Esophagus squamous epithelium (tissue), 5 donors: Measurements from ENCODE around the gene EZH2. TPM values are rescaled to one million over a fixed set of nuclear protein-coding genes. Genes with fewer than 3 reads are reported as not detected.
A peak's percentile ranks its signal among the peaks of the same experiment; 100 is the strongest.

ENCODE experiments used
- DNase-seq: peaks from one replicate; lab custom pipeline; 2025; lab: John Stamatoyannopoulos, UW
- H3K27ac ChIP-seq, 4 donors: fragments of 200-600 bp; sonication (generic); one replicate each; pipeline ENCODE4 v1.5.1; 2016 to 2019; ENCODE audit warnings: mild to moderate bottlenecking in 1 of 4
- H3K27me3 ChIP-seq, 4 donors: fragments of 200-600 bp; sonication (generic); 1 replicate in 3 of 4; 2 replicates in 1 of 4; pipeline versions ENCODE4 v1.5.1 to v1.6.0; 2017 to 2021; ENCODE audit warnings: antibody characterized with exemption in 1 of 4
- H3K36me3 ChIP-seq, 3 donors: fragments of 200-600 bp; sonication (generic); one replicate each; pipeline ENCODE4 v1.5.1; 2016 to 2019
- H3K4me1 ChIP-seq, 3 donors: fragments of 200-600 bp; sonication (generic); one replicate each; pipeline ENCODE4 v1.5.1; 2017 to 2019
- H3K4me3 ChIP-seq, 4 donors: fragments of 200-600 bp; sonication (generic); 1 replicate in 3 of 4; 2 replicates in 1 of 4; pipeline ENCODE4 v1.5.1; 2016 to 2019; ENCODE audit warnings: mild to moderate bottlenecking in 2 of 4, moderate library complexity in 1 of 4
- H3K9me3 ChIP-seq, 3 donors: fragments of 200-600 bp; sonication (generic); one replicate each; pipeline ENCODE4 v1.5.1; 2016 to 2019
- CTCF ChIP-seq, 6 experiments: fragments of 450-650 bp in 4 of 6; fragments of 200-600 bp in 2 of 6; sonication (generic) in 2 of 6; IDR thresholded peaks; one replicate each; pipeline ENCODE4 v1.5.1; 2016 to 2019; ENCODE audit warnings: antibody characterized with exemption in 6 of 6, mild to moderate bottlenecking in 4 of 6, moderate library complexity in 4 of 6
- POLR2A ChIP-seq, 4 donors: fragments of 450-650 bp; IDR thresholded peaks; one replicate each; pipeline ENCODE4 v1.6.1; 2017; ENCODE audit warnings: antibody characterized with exemption in 4 of 4, mild to moderate bottlenecking in 4 of 4, moderate library complexity in 3 of 4
- WGBS, 2 donors: methylation state at CpG; one replicate each; pipeline ENCODE4 v1.1.5; 2018; 5-methylcytosine and 5-hydroxymethylcytosine counted together
- intact Hi-C: fragments of 100-400 bp; cut with DNase I; formaldehyde crosslinking; loops from one replicate; pipeline ENCODE4 v1.15.0; 2022
- total RNA-seq, 4 donors: library from RNA; depleted of rRNA; stranded (reverse); fragments of >200 nt; gene quantifications; one replicate each; pipeline ENCODE4 v1.1.0, GENCODE V29; 2016
- donor health status: DM: yes; HTN: yes; CAD: no.

Gene EZH2
- total RNA-seq, 4 donors from 2014 or later = 6.2 to 22.3 (median 12.7) TPM

GRCh38 chr7:148783801-148784527 lies 100.1 kb downstream of the EZH2 start:
- no peak for DNase-seq
- peak overlapping the region in 3 of 4 donors; percentile 38 to 54 (median 46) for H3K27ac ChIP-seq
- H3K4me3 ChIP-seq = no peak overlapping the region
- 58 to 70% methylated on average over 15 of the region's 15 CpGs for WGBS, 2 donors
- peaks cover 4 to 16% (median 5%) of the 10 kb centered on the region in 3 donors for H3K4me1 ChIP-seq
- intact Hi-C loops = no loop called here
- TF ChIP-seq CTCF (IDR thresholded peaks at IDR 0.05) (no peak), POLR2A (IDR thresholded peaks at IDR 0.05) (no peak)
- no peaks in the 10 kb centered on the region for H3K27me3 ChIP-seq
- H3K36me3 ChIP-seq = peaks cover 6 to 94% (median 23%) of the 10 kb centered on the region in 3 donors
- H3K9me3 ChIP-seq = no peaks in the 10 kb centered on the region

- Histone ChIP-seq H3K36me3 (peaks cover 0 to 93% (median 24%) of the 10 kb centered on the region in 3 donors), H3K4me3 (no peak overlapping the region), H3K9me3 (no peaks in the 10 kb centered on the region), H3K4me1 (peaks cover 4 to 16% (median 5%) of the 10 kb centered on the region in 3 donors), H3K27me3 (no peaks in the 10 kb centered on the region), H3K27ac (peak overlapping the region in 1 of 4 donors; percentile 46)
- DNase-seq = no peak
- TF ChIP-seq POLR2A (IDR thresholded peaks at IDR 0.05) = no peak
- WGBS, 2 donors = 88 to 89% methylated on average over 28 to 37 of the region's 44 CpGs
- intact Hi-C loops = no loop called here
Observed at GRCh38 chr7:148782757-148783456, 101.2 kb downstream of the EZH2 start.

GRCh38 chr7:148774471-148774870 lies 109.6 kb downstream of the EZH2 start:
- 100% methylated on average over 1 of the region's 1 CpG for WGBS, 2 donors
- TF ChIP-seq CTCF (IDR thresholded peaks at IDR 0.05) = no peak
- no peak for TF ChIP-seq POLR2A (IDR thresholded peaks at IDR 0.05)
- no peak overlapping the region for H3K4me3 ChIP-seq
- intact Hi-C loops = no loop called here
- no peaks in the 10 kb centered on the region for H3K27me3 ChIP-seq
- H3K27ac ChIP-seq = no peak overlapping the region
- H3K36me3 ChIP-seq = peaks cover 0 to 91% (median 36%) of the 10 kb centered on the region in 3 donors
- H3K9me3 ChIP-seq = no peaks in the 10 kb centered on the region
- H3K4me1 ChIP-seq = no peaks in the 10 kb centered on the region
- DNase-seq = no peak

- H3K27me3 ChIP-seq = no peaks in the 10 kb centered on the region
- peaks cover 0 to 91% (median 38%) of the 10 kb centered on the region in 3 donors for H3K36me3 ChIP-seq
- intact Hi-C loops = no loop called here
- no peaks in the 10 kb centered on the region for H3K9me3 ChIP-seq
- 69 to 91% methylated on average over 10 of the region's 10 CpGs for WGBS, 2 donors
- no peak for DNase-seq
- no peak overlapping the region for H3K4me3 ChIP-seq
- TF ChIP-seq POLR2A (IDR thresholded peaks at IDR 0.05) (no peak), CTCF (IDR thresholded peaks at IDR 0.05) (no peak)
- no peaks in the 10 kb centered on the region for H3K4me1 ChIP-seq
- no peak overlapping the region for H3K27ac ChIP-seq
Observed at GRCh38 chr7:148773334-148773733, 110.8 kb downstream of the EZH2 start.

GRCh38 chr7:148772297-148773089 lies 111.6 kb downstream of the EZH2 start:
- no peak overlapping the region for H3K27ac ChIP-seq
- H3K27me3 ChIP-seq = no peaks in the 10 kb centered on the region
- intact Hi-C loops = no loop called here
- H3K4me3 ChIP-seq = no peak overlapping the region
- no peaks in the 10 kb centered on the region for H3K9me3 ChIP-seq
- no peaks in the 10 kb centered on the region for H3K4me1 ChIP-seq
- no peak for DNase-seq
- WGBS, 2 donors = 59 to 69% methylated on average over 8 of the region's 8 CpGs
- H3K36me3 ChIP-seq = peaks cover 0 to 93% (median 42%) of the 10 kb centered on the region in 3 donors
- no peak for TF ChIP-seq CTCF (IDR thresholded peaks at IDR 0.05)
- TF ChIP-seq POLR2A (IDR thresholded peaks at IDR 0.05) = no peak
